Measurements from ENCODE around the gene UBE2H.

UBE2H gene

DNA sequence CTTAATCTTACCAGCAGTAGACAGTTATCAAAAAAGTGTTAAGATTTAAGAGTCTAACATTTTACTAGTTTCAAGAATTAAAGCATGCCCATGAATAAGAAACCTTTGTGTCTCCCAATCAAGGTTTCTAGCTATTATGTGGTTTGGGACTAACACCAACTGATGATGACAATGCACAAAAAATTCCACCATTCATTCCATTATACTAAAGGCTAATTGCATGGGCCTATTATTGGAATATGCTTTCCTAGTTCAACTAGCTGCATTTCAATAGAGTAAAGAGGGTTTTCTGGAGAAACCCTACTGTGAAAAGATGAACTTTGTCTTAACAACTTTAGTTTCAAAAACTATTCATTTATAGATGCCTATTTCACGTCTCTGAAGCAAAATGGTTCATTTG is 44.6 kb downstream of the UBE2H start:
- H3K27ac ChIP-seq: peak overlapping the region; percentile 67
- TF ChIP-seq, protein P1, sequence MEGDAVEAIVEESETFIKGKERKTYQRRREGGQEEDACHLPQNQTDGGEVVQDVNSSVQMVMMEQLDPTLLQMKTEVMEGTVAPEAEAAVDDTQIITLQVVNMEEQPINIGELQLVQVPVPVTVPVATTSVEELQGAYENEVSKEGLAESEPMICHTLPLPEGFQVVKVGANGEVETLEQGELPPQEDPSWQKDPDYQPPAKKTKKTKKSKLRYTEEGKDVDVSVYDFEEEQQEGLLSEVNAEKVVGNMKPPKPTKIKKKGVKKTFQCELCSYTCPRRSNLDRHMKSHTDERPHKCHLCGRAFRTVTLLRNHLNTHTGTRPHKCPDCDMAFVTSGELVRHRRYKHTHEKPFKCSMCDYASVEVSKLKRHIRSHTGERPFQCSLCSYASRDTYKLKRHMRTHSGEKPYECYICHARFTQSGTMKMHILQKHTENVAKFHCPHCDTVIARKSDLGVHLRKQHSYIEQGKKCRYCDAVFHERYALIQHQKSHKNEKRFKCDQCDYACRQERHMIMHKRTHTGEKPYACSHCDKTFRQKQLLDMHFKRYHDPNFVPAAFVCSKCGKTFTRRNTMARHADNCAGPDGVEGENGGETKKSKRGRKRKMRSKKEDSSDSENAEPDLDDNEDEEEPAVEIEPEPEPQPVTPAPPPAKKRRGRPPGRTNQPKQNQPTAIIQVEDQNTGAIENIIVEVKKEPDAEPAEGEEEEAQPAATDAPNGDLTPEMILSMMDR (conservative IDR thresholded peaks at IDR 0.05): no peak

DNA sequence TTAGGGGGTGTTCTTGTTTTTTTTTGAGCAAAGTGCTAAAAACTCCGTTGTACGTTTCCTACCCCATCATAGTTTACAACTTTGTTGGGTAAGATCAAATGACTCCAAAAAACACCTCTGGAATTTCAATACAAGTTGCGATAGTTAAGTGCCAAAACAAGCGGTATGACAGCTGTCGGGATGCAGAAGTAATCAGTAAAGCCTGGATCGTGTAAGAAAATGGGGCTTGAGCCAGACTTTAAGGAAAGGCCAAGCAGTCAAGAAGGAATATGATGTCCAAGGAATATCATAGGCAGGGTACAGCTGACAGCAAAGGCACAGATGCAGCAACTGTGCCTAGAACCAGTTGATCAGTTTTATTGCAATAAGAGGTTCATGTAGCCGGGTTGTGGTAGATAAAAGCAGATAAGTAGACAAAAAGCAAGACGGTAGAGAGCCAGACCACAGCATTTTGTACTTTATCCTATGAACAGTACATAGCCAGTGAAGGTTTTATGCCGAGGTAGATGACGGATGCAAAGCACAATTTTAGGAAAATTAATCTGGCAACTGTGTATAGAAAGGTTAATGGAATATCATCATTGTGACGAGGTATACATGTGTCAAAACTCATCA is 45.5 kb downstream of the UBE2H start:
- peak overlapping the region; percentile 67 for H3K27ac ChIP-seq

GRCh38 chr7:129906700-129907099 is 46.1 kb downstream of the UBE2H start:
- peak overlapping the region; percentile 67 for H3K27ac ChIP-seq
- TF ChIP-seq, protein P1 (conservative IDR thresholded peaks at IDR 0.05): no peak

More for the DNA sequence above, 45.5 kb downstream of the UBE2H start:
- TF ChIP-seq, protein P1 (conservative IDR thresholded peaks at IDR 0.05): no peak

GRCh38 chr7:129903935-129904334 is 48.8 kb downstream of the UBE2H start:
- TF ChIP-seq, protein P1 (conservative IDR thresholded peaks at IDR 0.05): no peak
- no peak overlapping the region for H3K27ac ChIP-seq

DNA sequence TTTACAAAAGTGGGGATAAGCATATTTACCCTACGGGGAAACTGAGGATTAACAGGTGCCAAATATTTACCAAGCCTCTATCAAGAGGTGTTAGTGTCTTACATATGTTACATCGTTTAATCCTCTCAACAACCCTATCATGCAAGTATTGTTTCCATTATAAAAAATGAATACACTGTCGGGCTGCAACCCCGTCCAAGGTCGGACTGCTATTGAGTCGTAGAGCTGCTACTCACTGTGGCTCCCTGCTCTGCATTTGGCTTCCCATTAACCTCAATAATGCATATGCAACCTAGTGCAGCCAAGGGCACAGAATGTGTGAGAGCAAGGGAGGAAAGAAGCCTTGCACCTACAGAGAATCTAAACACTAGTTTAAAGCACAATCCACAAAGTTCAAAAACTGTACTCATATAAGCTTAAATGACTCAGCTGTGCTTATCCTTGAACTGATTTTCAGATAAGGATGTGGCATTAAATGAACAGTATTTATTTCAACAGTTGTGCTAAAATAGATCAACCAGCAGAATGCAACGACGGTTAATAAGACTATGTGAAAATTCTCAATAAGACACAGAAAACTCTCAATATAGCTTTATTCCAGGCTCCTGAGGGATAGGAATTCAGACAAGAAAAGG is 49.9 kb downstream of the UBE2H start:
- TF ChIP-seq, protein P1 (conservative IDR thresholded peaks at IDR 0.05): no peak
- H3K27ac ChIP-seq: no peak overlapping the region

GRCh38 chr7:129898502-129899160 is 54.1 kb downstream of the UBE2H start:
- TF ChIP-seq, protein P1 (conservative IDR thresholded peaks at IDR 0.05): no peak
- no peak overlapping the region for H3K27ac ChIP-seq

- TF ChIP-seq, protein P1 (conservative IDR thresholded peaks at IDR 0.05): no peak
- no peak overlapping the region for H3K27ac ChIP-seq
Observed at GRCh38 chr7:129898007-129898406, 54.8 kb downstream of the UBE2H start.

All from VCaP (cell line).